ENCODE results near the gene EDIL3.
"Not testable (repeated sequence)": the region's sequence is repeated elsewhere in the genome, so short reads cannot be mapped to it uniquely, and the experiment has no call there.

The EDIL3 gene

DNA sequence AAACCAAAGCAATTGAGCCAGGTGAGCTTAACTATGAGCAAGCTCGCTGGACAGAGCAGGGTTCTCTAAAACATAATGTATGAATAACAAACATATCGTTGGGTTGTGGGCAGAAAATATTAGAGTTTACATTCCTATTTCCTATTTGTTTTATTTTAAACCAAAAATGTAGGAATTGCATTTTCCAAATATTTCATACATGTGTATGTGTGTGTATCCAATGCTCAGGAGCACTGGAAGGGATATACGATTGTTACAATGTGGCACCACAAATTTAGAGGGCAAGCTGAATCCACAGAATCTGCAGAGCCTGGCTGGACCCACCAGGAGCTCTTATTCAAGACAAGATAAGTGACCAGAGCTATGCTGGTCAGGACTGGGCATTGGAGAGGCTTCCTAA lies 338.7 kb downstream of the EDIL3 start:
- no peak for DNase-seq

DNA sequence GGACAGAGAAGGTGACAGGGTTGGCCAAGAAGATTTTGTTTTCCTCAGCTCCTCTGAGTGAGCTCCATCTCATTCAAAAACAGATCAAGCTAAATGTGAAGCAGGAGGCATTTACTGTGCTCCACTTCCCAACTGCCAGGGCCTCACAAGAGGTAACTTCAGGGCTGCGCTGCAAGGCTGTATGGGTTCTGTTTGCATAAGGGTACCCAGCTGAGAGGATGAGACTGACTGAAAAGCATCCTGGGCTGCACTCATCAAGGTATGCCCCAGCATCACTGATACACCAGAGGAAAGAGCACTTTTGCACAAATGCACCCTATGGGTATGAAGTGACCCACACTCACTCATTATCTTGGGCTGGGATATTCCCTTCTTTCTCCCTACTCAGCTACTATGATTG lies 347.8 kb downstream of the EDIL3 start:
- DNase-seq, result no peak

DNA sequence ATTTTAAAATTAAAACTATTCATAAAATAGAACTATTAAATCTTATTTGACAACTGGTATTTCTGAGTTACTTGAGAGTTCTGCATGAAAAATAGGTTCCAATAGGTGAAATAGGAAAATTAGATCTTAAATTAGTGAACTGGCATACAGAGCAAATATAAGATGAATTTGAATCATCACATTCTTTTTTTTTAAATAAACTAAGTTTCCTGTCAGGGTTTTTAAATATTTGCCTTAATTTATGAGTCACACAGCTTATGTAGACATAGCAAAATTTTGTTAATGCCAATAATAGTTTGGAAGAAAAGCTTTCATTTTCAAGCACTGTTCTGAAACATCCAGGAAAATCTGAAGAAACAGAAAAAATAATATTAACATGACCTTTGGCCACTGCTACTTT lies 352.4 kb downstream of the EDIL3 start:
- DNase-seq, result no peak

DNA sequence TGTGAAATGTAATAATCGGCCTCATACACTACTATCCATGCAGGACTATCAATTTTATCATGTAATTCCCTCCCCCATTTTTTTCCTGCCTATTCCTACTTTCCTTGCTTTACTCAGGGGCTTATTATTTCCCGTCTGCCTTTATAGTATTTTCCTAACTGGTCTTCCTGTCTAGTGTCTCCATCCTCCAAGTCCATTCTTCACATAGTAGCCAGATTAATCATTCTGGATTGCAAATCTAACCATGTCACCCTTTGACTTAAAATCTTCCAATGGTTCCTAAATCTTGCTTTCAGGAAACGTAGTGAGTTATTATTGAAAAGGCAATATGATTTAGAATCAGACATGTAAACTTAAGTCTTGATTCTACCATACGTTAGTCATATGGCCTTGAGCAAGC lies 356.6 kb downstream of the EDIL3 start:
- DNase-seq, result no peak

DNA sequence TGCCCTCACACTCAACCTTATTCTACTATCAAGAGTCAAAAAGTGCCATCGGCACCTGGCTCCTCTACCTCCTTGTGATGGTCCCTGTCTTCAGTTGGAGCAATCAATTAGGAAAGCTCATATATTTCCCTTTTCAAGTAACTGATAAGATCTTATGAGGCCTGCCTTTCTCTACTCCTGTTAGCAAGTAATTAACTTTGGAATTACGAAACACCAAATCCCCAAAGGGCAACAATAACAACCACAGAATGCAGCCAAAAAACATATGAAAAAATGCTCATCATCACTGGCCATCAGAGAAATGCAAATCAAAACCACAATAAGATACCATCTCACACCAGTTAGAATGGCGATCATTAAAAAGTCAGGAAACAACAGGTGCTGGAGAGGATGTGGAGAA lies 366.2 kb downstream of the EDIL3 start:
- DNase-seq, result not testable (repeated sequence)

DNA sequence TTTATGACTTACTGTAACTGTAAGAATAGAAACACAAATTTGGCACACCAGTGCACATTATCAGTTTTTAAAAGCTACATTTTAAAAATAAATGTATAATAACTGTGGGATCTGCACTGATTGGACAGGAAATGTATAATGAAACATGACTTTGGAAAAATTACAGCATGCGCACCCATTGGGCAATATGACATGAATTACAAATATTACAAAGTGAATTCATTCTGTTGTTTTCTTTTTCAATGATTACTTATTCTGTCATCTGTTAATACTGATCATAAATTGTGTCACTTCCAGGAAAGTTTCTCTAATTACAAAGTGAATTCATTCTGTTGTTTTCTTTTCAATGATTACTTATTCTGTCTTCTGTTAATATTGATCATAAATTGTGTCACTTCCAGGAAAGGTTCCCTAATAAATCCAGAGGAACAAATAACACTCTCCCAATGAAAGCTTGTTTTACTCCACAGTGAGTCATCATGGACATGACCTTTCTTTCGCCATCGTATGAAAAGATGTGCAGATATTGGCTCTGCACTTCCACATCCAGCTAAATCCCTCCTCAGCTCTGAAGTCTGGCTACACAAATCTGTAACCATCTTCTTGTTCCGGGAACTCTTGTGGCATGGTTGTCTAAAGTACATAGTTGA lies 367.0 kb downstream of the EDIL3 start:
- DNase-seq, result no peak

DNA sequence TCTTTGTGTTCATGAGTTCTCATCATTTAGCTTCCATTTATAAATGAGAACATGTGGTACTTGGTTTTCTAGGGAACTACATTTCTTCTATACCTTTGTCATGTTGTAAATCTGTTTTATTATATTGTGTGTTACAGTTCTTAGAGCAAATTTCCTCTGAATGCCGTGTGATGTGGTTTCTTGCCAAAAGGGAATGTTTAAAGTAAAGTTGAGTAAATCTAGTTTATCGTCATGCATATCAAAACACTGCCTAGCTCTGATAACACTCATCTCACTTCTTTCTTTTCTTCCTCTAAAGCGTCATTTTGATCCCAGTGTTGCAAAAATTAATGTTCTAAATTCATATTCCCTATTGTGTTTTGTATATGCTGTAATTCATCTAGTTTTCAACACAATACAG lies 368.6 kb downstream of the EDIL3 start:
- no peak for DNase-seq

DNA sequence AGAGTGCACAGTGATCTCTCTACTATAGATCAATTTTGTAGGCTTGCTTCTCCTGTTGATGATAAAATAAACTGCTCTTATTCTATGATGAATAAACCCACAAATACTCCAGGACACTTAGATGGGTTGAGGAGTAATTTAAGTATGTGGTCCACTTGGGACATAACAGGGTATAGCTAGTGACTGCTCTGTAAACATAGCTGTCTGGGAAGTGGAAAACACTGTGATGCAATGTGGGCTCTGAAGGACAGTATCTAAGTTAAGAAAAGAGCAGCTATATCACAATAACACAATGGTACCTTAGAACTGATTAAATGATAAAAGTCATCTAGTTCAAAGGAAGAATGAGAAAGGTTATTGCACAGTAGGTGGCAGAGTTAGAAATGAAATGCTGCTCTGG lies 369.7 kb downstream of the EDIL3 start:
- no peak for DNase-seq

DNA sequence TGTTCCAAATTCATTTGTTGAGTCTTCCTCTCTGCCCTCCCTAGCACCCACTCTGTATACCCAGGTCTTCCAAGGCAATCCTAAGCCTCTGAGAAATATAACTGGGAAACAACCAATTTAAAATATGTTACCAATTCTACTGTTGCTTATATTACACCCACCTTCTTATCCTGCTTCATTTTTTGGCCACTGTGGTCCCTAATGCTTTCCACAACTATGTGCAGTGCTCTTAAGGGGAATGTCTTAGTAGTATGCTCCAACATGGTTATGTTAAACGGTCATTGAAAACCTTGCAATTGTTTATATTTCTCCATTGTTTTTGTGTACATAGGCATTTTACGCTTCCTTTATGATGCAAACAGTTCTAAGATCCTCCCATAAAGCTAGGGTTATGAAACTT lies 390.9 kb downstream of the EDIL3 start:
- DNase-seq, result no peak

DNA sequence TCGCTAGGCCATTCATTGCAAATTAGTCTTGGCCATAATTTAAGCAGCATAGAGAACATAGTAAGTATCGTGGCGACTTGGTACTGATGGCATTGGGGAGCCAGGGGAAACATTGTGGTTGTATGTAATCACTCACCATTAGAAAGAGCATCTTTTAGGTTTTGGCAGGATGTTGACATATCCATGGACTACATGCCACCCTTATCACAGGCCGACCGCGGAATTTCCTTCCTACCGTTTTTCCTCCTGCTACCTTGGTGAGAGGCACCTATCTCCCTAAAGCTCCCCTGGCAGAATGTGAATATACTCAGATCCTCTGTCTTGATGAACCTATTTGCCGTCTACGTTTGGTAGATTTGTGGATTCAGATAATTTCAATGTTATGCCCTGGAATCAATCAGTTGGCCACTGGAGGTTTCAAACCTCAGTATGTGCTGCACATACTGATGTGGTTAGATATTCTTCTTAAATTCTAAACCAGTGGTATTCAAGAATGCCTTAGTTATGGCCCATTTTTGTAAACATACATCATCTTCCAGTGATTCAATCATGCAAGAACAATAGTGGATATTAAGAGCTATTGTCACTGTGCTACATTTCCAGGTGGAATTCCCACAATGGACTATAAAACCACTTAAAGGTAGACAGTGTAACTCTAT lies 393.0 kb downstream of the EDIL3 start:
- DNase-seq, result no peak

DNA sequence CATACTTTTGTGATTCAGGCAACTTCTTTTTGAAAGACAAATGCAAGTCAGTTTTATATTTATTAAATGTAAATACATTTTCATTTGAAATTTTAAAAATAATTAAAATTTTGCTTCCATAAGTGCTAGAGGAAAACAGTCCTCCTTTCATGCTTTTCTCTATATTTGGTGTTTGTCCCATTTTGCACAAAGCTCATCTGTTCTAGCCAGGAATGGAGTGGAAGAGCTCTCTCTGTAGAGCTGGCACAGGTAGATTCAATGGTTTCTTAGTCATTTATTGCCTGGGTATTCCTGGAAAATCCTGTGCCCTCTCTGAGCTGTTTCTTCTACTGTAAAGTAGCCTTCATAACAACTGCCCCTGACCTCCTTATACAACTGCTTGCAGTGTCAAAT lies 396.4 kb downstream of the EDIL3 start:
- no peak for DNase-seq

DNA sequence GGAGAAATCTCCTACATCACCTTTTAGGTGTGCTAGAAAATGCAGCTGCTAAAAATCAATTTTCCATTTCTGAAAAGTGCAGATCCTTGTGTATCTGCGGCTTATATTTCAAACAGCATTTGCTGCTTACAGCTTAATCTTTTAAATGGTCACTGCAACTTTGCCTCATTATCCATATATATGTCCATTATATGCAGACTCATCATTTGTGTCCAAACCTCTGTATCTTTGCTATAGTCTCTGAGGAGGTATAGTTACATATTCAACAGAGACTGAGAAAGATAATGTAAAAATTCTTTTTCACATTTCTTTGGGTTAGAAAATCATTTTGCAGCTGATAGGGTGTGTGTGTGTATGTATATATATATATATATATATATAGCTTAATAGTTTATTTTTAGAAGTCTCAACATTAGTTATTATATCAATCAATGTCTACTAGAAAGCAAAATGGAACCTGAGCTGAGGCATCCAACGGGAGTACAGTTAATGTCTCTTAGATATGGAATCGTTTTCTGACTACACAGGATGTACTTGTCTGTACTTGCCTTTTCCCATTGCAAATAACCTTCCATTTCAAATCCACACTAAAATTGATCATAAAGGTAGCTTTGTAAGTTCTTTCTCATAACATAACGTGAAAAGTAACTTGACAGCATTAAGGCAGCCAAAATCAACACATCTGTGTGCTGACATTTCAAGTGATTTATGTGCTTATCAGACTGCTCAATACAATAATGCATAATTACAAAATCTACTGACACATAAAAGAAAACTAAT lies 397.0 kb downstream of the EDIL3 start:
- no peak for DNase-seq

DNA sequence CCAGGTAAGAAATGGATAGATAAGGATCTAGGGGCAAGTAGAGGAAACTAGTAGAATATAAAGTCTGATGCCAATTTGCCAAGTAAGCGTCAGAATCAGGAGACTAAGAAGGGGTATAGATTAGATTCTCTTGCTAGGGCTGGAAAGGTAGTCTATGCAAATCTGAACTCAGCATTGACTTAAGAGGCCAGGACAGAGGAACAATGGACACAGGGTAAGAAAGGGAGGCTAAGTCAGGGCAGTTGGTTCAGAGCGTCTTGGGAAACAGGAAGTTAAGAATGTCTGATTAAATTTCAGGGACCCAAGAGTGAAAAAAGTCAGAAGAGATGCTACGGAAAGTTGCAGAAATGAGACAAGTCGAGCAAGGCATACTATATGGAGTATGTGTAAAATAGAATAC lies 400.8 kb downstream of the EDIL3 start:
- DNase-seq, result no peak

DNA sequence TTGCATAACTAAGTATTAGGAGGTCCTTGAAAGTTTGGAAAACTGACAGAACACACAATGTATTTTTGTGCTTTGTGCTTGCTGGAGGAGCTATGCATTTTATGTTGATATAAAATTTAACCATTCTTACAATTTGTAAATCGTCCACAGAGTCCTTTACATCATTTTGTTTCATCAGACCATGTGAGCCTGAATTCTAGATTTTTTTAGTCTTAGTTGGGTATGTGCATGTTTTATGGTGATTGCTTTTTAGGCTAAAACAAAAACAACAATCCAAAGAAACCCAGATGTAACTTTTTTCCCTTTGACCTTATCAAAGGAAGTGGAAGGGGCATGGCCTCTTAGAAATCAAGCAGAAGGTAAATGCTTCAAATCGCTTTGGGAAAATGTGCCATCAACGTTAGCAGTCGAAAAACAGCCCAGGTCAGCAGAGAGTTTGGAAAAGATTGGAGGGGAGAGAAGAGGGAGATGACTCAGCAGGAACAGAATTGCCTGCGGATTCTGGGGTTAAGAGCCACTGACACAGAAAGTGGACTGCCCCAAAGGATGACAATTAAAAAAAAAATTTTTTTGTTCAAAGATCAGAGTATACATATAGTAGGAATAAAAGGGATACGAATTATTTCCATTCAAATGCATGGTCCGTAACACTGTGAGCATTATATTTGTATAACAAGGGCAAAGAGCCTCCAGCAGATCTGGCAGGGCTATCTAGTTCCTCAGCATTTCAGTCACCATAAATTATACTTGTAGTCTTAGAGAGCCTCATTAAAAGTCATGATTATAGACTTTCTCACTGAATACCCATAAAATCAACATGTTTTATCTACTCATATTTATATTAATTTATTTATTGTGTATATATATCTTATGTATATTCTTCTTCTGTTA lies 410.5 kb downstream of the EDIL3 start:
- DNase-seq, result no peak

DNA sequence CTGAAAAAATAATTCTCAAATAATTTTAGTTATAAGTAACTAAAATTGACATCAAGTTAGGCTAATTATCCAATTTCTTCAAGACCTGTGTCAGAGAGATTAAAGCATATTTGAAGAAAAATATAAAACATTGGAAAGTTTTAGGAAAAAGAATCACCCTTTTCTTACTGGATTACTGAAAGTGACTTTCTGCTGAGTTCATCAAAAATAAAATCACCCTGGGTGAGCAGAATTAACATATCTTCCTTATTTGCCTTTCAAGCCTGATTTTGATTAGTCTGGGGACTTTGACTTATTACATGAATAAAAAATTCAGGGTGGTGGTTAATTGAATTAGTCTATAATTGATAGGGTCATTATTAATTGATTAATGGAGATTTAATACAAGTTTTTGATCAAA lies 411.8 kb downstream of the EDIL3 start:
- no peak for DNase-seq

DNA sequence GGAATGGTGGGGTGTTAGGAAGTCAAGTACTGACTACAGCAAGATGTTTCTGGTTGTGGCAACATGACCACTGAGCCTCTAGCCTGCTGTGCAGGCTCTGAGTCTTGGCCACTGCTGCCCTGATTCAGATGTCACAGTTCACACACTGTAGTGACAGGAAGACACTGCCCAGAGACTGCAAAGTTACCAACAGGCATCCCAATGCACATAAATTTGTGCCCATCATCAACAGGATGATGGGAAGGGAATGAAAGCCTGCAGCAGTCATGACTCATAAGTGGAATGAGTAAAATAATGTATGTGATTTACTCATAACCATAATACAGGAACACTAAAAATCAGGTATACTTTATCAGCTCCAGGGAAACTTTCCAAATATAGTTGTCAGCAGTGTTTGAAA lies 412.4 kb downstream of the EDIL3 start:
- no peak for DNase-seq

DNA sequence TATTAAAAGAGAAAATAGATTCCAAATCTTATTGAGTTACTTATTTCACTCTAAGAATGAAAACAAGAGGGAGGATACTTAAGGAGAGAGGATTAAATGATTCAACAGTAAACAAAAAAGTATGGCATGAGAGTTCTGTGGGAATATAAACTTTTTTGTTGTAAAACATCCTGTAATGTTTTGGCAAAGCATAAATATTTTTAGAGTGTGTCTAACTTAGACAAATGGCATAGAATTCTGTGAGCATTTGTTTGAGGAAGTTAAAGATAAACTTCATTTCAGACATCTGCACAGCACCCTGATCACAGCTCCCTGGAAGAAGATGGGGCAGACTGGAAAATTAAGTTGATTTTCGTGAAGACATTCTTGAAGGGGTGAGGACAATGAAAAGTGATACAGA lies 417.3 kb downstream of the EDIL3 start:
- DNase-seq, result no peak

DNA sequence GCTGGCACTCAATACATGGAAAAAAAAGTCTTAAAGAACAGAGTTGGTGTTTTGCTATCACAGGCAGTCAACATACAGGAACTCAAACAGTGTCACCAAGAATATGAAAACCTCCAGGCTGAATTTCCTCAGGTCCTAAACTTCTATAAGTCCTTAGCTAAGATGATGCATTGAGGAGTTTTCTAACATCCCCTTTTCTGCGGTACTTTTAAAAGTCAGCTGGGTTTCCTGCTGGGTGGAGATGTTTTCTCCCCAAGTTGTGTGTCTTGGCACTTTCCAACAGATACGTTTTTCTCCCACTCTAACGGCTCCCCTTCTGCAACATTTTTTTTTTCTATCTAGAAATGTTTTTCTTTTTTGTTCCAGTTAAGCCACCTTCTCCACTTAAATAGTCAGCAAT lies 419.2 kb downstream of the EDIL3 start:
- DNase-seq, result no peak

DNA sequence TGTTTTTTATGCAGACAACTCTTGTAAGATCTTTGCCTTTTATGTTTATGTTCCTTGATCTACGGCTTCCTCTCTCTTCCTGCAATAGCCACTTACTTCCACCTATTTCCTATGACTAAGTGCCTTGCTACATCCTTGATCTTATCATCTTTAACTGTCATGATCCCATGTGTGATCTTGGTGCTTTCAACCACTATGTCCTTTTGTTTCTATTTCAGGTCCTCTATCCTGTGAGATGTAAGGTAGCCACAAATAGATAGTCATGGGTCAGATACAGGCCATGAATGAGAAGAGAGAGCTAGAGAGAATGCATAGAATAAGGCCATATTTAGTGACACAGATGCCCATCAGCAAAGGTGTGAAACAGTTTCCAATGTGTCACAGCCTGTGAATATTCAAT lies 420.4 kb downstream of the EDIL3 start:
- no peak for DNase-seq

DNA sequence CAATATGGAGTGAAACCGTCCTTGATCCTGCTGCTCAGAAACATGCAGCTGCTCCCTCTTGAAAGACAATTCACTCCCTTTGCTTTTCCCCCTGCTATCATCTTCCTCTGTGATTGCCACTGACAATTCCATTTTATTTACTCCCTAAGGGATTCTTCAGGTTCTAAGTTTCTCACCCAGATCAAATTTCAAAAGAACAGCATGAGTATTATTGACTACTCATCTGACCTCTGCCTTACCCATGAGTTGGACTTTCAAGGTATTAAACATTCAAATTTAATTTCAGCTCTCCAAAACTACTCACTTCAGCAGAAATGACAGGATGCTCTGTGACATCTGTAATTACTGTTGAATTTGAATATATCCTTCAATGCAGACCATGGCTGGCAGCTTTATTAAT lies 427.5 kb downstream of the EDIL3 start:
- DNase-seq, result no peak

DNA sequence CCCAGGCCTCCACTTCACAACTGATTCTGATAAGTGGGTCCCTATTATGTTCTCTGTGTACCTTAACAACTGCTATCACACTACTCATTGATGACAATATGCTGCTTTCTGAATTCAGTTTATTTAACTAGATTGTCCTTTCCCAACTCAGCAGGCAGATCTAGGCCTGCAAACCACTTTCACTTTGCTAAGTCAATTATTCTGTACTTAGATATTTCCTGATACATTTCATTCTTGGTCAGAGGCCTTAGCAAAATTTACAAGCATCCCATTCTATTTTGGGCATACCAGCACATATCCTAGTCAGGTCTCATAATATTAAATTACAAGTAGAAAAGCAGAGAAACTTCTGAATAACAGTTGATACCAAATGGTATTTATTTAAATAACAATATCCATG lies 428.3 kb downstream of the EDIL3 start:
- DNase-seq, result no peak

DNA sequence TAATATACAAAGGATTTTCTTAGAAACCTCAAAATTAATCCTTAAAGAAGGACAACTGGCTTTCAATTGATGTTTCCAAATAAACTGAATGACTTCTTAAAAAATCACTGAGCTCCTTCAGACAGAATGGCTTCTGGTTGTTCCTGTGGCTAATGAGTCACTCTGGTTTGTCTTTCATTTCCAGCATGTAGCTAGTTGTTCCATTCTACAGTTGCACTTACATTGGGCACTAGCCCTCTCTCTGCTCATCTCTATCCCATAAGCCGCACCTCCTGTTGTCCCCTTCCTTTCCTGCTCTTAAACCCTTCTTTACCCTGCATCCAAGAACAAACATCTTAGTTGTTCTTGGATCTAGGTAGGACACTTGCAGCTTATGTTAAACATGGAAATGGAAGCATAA lies 428.8 kb downstream of the EDIL3 start:
- DNase-seq, result no peak

DNA sequence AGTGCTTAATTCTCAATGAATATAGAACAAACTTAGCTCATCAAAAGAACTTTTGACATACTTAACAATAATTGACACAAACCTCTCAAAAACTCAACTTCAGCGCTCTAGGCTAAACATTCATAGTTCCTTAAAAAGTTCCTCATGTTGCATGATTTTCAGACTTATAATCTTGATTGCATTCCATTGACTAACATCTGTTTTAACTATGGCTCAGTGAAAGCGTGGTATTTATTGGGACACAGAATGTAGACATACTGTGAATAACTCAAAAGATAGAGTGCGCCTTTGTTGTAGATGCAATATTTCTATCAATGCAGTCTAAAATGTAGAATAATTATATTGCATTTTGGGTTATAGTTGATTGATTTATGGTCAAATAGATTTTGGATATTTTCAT lies 436.9 kb downstream of the EDIL3 start:
- DNase-seq, result no peak

Data from effector CD8-positive, alpha-beta T cell (primary cell).